IMR-90 (cell line): ENCODE data around the gene BRDT.

Source experiments
- CTCF ChIP-seq: conservative IDR thresholded peaks from 2 replicates; pipeline ENCODE4 v1.5.1; 2012; ENCODE audit warnings: mild to moderate bottlenecking, low read depth, low read length, improper control_type of control experiment
- FOS ChIP-seq: fragments of 150-350 bp; IDR thresholded peaks from 2 replicates; pipeline ENCODE4 v1.6.1; 2016; ENCODE audit warnings: low read depth, low read length
- NFE2L2 ChIP-seq: fragments of 150-350 bp; IDR thresholded peaks from 2 replicates; pipeline ENCODE4 v1.6.1; 2016; ENCODE audit warnings: low read depth, mild to moderate bottlenecking, low read length
- POLR2A ChIP-seq: IDR thresholded peaks from 2 replicates; pipeline ENCODE4 v1.6.1; 2012; ENCODE audit warnings: mild to moderate bottlenecking, low read depth, low read length
- RCOR1 ChIP-seq: IDR thresholded peaks from 2 replicates; pipeline ENCODE4 v1.6.1; 2012; ENCODE audit warnings: mild to moderate bottlenecking, low read length, improper control_type of control experiment; ENCODE audit not compliant: insufficient replicate concordance
- RFX5 ChIP-seq: IDR thresholded peaks from 2 replicates; pipeline ENCODE4 v1.8.0; 2012; ENCODE audit warnings: low read depth, mild to moderate bottlenecking, low read length, moderate library complexity
- SMC3 ChIP-seq: fragments of 150-350 bp; IDR thresholded peaks from 2 replicates; pipeline ENCODE4 v1.6.1; 2016; ENCODE audit warnings: low read depth, mild to moderate bottlenecking, antibody characterized with exemption, low read length, moderate library complexity

- no peak for TF ChIP-seq POLR2A
- TF ChIP-seq RFX5, result no peak
- no peak for TF ChIP-seq CTCF
- TF ChIP-seq FOS, result no peak
- TF ChIP-seq SMC3, result no peak
- no peak for TF ChIP-seq NFE2L2
- TF ChIP-seq RCOR1, result no peak
These were observed 89.6 kb downstream of the BRDT start for GRCh38 chr1:92038695-92039346.
